Hematopoietic multipotent progenitor cell treated with erythropoietin and hydrocortisone succinate and interleukin-3 and kit ligand, for 15 days (in vitro differentiated cells): ENCODE results near the gene PNPO.
"Not testable (repeated sequence)": the region's sequence is repeated elsewhere in the genome, so short reads cannot be mapped to it uniquely, and the experiment has no call there.

Experiments
- DNase-seq: peaks from one replicate; pipeline ENCODE4 v3.0.0-alpha.2; 2015; ENCODE audit warnings: low spot score

The PNPO gene

DNA sequence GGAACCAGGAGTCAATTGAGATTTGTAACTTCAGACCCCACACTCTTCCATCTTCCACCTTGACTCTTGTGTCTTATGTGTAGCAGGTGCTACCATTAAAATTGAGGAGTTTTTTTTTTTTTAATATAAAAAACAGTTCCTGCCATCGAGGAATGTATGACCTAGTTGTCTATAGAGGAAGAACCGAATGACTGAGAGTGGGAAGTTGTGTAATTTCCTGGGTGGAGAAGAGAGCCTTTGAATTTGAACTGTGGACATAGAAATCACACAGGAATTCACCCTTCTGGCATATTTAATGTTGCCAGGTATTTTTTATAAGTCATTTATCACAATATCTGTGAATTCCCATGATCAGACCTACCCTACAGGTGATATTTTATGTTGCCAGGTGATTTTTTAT, 23.4 kb upstream of the PNPO start:
- no peak for DNase-seq

DNA sequence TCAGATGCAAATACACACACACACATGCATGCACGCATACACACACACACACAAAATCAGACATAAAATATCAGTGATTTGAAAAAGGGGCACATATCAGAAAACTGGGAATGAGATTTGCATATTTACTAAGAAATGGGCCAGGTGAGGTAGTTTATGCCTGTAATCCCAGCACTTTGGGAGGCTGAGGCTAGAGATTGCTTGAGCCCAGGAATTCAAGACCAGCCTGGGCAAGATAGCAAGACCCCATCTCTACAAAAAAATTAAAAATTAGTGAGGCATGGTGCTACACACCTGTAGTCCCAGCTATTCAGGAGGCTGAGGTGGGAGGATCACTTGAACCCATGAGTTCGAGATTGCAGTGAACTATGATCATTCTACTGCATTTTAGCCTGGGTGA, 22.4 kb upstream of the PNPO start:
- DNase-seq = no peak

DNA sequence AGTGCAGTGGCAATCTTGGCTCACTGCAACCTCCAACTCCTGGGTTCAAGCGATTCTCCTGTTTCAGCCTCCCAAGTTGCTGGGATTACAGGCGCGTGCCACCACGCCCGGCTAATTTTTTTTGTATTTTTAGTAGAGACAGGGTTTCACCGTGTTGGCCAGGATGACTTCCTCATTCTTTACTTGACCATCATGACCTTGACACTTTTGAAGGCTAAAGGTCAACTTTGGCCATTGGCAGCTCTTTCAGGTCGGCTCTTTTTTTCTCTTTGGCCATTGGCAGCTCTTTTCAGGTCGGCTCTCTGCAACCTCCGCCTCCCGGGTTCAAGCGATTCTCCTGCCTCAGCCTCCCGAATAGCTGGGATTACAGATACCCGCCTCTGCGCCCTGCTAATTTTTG, 21.5 kb upstream of the PNPO start:
- not testable (repeated sequence) for DNase-seq

DNA sequence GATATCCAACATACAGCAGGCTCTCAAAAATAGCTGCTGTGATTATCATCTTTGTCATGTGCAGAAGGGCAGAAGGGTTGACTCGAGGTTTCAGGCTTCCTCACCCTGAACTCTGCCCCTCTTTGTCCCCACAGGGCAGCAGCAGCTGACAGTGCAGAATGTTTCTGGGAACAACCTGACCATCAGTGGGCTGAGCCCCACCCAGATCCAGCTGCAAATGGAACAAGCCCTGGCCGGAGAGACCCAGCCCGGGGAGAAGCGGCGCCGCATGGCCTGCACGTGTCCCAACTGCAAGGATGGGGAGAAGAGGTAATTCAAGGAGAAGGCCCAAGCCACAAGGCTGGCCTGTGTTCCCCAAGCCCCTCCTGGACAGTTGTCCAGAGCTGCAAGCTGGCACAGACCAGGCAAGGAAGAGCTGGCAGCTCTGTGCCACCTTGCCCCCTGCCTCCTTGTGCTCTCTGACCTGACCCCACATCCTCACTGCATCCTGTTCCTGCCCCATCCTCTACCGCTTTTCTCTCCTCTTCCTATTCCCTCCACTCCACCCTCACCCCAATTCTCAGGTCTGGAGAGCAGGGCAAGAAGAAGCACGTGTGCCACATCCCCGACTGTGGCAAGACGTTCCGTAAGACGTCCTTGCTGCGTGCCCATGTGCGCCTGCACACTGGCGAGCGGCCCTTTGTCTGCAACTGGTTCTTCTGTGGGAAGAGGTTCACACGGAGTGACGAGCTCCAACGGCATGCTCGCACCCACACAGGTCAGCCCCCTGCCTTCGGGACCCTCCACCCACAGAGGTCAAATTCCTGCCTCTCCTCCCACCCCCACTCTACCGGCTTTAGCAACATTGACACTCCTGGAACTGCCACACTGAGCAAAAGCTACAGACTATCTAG, 16.3 kb upstream of the PNPO start:
- no peak for DNase-seq

DNA sequence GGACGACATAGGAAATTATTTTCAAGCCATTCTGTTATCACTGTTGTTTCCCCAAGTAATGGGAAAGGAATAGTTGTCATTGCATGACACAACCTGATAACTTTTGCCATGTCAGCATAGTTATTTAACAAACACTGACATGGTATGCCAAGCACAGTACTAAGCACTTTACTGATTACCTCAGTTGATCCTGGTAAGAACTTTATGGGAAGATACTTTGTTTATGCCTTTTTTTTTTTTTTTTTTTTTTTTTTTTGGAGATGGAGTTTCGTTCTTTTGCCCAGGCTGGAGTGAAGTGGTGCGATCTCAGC, 15.7 kb upstream of the PNPO start:
- DNase-seq = no peak

DNA sequence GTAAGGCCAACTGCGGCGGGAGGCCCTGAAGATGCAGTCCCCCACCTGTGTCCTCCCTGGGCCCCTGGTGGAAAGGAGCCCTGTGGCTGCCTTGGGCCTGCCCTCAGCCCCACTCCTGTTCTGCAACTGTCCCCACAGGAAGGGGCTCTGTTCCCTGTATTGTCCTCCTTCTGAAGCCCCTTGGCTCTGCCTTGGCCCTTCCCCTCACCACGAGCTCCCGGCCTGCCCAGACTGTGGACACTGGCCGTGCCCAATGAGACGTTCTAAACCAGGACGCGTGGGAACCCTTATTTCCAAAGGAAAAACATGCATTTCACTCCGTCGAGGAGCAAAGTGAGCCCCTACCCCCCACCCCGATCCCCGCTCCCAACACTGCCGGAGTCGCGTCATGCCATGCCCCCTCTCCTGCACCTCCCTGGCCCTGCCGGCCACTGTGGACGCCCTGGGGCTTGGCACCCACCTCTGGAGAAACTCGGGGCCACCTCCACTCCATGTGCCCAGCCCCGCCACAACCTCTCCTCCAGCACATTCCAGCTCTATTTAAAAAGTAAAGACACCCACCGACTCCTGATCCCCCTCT, 13.5 kb upstream of the PNPO start:
- no peak for DNase-seq

DNA sequence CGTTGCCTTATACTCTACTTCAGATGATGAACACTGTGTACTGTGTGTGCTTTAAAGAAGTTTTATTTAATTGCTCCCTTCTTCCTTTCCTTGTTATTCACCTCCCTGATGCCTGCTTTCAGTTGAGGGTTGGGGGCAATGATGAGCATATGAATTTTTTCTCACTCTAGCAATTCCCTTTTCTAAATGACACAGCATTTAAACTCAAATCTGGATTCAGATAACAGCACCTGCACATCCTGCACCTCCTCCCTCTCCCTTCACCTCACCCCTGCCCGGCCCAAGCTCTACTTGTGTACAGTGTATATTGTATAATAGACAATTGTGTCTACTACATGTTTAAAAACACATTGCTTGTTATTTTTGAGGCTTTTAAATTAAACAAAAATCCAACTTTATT, 13.0 kb upstream of the PNPO start:
- DNase-seq = no peak

DNA sequence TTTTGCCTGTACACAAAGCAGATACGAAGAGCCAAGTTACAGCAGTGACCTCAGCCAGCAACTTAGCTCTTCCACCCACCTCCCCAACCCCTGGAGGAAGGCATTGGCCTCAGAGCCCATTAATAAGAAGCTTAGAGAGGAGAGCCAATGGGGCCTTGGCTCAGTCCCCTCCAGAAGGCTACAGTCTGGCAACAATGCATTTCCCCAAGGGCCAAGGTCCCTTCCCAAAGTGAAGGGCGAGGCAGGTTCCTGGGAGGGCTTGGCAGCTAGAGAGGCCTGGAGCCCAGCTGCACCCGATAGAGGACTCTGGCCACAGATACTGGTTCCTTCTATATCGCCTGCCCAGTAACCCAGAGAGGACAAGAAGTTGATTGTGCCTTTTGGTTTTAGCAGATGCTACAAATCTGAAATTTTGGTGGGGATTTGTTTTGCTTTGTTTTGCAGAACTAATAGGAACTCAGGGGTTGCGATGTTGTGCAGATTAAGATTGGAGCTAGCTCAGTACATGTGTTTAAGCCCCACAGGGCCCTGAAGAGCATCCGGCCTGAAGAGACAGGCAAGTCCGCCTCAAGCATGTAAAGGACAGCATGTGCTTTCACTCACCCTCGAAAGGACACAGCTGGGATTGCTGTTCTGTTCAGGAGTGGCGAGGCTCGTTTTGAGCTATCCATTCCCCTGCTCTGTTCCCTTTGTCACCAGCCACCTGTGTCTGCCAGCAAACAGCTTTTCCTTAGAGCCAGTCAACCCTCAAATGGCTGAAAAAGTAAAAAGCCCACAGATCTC, 12.0 kb upstream of the PNPO start:
- no peak for DNase-seq

DNA sequence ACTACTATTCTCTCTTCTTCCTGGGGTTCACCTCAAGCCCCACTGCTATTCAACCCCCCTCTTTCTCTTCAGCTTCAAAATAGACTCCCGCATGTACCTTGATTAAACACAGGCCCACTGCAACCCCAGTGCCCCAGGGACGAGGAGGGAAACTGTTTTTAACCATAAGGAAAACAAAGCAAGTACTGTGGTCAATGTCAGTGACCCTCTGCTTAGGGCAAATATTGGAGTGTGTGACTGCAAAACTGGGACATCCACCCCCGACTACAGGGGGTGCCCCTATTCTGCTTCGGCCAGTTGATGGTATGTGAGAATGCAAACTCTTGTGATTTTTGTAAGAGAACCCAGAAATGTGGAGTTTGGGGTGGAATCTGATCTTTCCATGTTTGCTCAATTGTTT, 9.5 kb upstream of the PNPO start:
- no peak for DNase-seq

DNA sequence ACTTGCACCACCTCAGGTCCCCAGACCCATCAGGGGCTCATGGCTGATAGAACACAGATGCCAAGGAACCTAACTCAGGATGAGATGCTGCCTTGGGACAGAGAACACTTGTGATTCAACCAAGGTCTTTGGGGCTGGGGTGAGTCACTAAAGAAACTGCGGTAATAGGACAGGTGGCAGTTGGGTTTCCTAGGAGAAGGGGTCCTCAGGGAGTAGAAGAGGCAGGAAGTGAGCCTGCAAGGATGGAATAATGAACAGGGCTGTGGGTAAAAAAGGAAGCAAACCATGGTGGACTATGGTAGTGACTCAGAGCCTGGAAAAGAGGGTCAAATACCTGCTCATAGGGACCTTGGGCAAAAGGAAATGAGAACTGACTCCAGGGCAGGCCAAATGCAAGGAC, 6.5 kb upstream of the PNPO start:
- DNase-seq = no peak

DNA sequence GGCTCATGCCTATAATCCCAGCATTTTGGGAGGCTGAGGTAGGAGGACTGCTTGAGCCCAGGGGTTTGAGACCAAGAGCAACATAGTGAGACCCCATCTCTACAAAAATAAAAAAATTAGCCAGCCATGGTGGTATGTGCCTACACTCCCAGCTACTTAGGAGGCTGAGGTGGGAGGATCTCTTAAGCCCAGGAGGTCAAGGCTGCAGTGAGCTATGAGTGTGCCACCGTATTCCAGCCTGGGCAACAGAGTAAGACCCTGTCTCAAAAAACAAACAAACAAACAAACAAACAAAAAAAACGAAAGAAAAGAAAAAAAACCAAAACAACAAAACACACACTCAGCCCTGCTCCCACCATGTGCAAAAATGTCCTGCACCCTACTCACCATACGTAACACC, 5.9 kb upstream of the PNPO start:
- not testable (repeated sequence) for DNase-seq

DNA sequence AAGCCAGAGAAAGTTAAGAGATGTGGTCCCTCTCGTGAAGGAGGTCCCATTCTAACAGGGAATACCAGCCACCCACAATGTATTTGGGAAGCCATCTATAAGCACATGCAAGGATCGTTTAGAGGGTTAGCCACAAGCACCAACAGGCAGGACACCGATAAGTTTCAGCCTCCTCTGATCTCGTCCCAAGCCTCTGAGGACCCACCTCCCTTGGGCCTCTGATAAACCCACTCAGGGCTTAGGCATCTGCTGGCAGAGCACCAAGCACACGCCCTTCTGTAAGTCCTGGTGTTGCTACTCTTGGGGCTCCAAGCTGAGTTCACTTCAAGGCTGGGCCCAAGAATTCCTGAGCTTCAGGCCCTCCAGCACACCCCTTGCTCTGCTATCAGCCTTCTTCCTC, 5.4 kb upstream of the PNPO start:
- DNase-seq = peak; percentile 92

DNA sequence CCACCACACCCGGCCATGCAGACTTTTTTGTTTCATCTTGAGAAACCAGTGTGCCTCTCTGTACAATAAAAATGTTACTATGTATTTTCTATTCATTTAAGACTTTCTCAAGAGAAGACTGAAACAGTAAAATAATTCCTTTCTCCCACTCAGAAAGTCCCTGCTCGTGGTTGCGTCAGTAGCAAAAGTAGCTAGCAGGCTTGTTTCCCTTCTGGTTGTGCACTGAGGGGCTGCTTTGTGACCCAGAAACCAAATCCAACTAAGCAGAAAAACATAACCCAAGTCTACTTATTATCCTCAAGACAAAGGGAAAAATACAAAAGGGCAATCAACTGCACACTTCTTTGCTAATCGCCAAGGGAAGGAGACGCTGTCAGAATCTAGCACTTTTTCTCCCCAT, 3.4 kb upstream of the PNPO start:
- DNase-seq = no peak

DNA sequence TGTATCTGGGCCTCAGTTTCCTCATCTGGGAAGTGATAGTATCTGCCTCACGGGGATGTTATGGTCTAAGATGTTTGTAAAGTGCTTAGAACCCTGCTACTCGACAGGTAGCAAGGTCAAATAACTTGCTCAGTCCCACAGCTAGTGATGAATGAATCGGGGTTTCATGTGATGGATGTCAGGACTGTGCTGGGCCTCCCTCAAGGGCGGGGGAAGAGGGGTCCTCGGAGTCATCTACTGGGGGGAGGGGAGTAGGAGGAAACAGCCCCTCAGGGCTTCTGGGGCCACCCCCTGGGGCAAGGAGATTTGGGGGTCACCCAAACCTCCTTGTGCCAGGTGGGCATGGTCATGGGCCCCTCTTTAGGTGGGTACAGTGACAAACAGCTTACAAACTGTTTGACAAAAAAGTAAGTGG, 732 bp downstream of the PNPO start:
- no peak for DNase-seq

DNA sequence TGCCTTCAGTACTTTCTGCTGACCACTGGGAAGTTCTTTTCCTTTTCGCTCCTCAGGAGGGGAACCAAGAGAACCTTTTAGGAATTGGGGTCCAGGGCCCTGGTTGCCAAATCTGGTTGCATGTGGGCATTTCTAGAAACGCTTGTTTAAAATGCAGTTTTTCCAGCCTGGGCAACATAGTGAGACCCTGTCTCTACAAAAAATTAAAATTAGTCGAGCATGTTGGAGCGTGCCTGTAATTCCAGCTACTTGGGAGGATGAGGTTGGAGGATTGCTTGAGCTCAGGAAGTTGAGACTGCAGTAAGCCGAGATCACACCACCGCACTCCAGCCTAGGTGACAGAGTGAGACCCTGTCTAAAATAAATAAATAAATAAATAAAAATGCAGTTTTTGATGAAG, 1.2 kb downstream of the PNPO start:
- DNase-seq = no peak

DNA sequence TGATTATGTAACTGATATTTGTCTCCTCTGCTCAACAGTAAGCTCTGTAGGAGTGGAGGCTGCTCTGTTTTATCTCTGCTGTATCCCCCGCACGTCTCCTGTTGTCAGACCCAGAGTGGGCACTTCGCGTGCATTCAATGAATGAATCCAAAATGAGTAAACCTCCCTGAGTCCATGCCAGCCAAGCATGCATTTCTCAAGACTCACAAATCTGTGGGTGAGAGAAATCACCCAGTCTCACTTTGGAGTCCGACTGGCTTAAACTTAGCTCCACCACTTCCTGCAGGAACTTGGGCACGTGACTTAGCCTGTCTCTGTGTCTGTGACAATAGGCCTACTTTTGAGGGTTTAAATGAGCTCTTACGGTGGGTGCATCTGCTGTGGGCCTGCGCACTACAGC, 3.7 kb downstream of the PNPO start:
- no peak for DNase-seq

DNA sequence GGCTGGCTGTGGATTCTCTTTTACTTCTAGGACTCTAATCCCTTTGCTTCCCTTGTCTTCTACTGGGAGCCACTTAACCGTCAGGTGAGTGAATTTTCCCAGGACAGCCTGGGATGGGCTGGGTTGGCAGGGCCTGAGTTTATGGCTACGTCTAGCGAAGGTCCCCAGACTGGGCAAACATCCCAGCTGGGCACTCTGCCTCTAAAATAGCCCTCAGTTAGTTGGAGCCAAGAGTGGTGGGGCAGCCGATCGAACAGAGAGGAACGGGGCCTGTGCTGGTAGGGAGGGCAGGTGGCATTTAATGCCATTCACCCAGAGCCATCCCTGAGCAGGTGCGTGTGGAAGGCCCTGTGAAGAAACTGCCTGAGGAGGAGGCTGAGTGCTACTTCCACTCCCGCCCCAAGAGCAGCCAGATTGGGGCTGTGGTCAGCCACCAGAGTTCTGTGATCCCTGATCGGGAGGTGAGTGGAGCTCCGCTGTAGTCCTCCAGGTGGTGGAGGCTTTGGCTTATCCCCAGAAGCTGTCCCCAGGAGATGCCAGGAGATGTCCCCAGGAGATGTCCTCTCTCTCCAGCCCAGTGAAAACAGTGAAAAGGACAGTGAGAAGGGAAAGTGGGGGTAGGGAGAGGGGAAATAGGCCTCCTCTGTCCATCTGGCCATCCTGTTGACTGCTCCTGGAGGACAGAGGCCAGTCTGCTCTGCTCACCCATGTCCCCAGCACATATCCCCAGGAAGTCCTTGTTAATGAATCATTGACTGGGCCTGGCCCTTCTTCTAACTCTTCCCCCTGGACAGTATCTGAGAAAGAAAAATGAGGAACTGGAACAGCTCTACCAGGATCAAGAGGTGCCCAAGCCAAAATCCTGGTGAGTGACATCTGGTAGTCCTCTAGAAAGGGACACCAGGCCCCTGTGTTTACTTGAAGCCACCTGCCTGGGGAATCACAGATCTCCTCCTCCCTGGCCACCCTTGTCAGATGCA, 4.4 kb downstream of the PNPO start:
- no peak for DNase-seq

DNA sequence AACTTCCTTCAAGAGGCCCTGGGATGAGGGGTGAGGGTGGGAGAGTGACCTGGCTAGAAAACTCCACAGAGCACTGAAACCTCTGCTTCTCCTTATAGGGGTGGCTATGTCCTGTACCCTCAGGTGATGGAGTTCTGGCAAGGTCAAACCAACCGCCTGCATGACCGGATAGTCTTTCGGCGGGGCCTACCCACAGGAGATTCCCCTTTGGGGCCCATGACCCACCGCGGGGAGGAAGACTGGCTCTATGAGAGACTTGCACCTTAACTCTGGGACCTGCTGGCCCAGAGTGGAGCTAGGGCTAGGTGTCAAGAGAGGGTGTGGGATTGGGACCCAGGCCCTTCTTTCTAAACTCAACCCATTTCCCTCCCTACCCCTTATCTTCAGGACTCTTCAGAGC, 5.1 kb downstream of the PNPO start:
- no peak for DNase-seq

DNA sequence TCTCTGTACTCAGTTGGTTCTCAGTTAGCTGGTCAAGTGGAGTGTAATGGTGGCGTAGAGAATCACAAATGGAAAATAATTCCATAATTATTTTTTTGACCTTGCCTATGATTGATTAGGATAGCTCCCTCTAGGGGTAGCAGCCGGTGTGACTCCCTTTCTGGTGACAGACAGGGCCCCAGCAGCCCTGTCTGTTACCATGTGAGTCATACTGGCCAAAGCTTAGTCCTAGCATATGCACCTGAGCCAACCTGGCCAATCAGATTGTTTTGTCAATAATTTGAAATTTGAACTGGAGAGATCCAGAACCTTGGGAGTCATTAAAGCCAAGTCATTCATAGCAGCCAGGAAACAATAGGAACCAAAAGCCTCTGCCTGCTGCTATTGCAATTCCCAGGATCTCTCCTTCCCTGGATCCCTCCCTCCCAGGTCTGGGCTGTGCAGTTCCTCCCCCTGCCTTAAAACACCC, 5.6 kb downstream of the PNPO start:
- peak; percentile 87 for DNase-seq

DNA sequence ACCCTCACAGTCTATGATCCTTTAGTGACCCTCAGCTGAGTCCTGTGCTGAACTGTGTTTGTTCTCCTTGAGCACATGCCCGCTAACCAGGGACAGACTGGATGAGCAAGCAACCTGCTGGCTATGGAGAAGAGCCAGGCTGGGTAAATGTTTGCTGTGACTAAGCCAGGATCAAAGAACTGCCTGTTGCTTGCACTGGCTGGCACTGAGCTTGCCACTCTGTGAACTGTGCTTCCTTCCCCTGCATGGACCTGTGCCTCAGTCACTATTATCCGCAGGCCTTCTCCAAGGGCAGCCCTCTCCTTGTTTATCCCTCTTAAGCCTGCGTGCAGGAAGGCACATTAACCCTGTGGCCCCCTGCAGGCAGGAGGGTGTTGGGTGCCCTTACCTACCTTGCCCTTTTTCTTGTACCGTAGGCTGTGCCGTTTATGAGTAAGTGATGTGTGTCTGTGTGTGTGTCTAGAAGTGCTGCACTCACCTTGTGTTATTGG, 7.4 kb downstream of the PNPO start:
- DNase-seq = no peak

DNA sequence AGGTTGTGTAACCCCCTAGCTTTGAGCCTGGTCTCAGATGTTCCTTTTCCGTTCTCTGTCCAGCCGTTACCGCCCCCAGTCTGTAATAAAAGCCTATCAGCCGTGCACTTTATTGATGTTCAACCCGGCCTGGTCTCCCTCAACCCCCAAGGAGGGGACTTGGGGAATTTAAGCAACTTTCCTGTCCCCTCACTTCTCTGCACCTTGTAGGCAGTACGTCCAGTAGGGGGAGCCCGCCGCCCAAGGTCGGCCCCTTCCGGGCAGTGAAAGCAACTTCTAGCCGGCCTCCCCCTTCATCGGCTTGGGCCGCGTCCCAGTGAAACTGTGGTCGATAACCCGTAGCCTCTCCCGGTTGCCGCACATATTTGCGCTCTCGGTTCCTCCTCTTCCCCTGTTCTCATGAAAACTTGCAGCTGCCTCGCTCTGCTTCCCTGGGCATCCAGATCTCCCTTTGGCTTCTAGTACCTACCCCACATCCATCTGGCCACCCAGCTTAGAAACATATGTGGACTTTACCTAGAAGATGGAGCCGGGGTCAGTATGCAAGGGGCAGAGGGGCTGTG, 7.9 kb downstream of the PNPO start:
- peak; percentile 84 for DNase-seq
